ENCODE measurements around the gene PRRT3. TPM values are rescaled to one million over a fixed set of nuclear protein-coding genes. Genes with fewer than 3 reads are reported as not detected.
A peak's percentile ranks its signal among the peaks of the same experiment; 100 is the strongest.

The PRRT3 gene
- total and polyA plus RNA-seq, 2 experiments from 2014 or later = 4.3 to 6.9 TPM

- Mint-ChIP-seq H3K4me1 (peaks cover 10% of the 10 kb centered on the region), H3K27ac (no peak overlapping the region), H3K27me3 (ENCODE audit: insufficient read depth, low read depth, poor library complexity) (peaks cover 11% of the 10 kb centered on the region), H3K36me3 (ENCODE audit: low read depth) (peaks cover 14% of the 10 kb centered on the region), H3K9me3 (peaks cover 12% of the 10 kb centered on the region; the same call in 2 of the 3 replicates), H3K4me3 (no peak overlapping the region)
- H2AFZ ChIP-seq = no peak overlapping the region
- peaks cover 5% of the 10 kb centered on the region for H3K4me1 ChIP-seq (ENCODE audit: insufficient read depth)
- H3K9me2 ChIP-seq (ENCODE audit: insufficient read depth) = no peaks in the 10 kb centered on the region
- H4K20me1 ChIP-seq (replicated peaks; ENCODE audit: insufficient read depth) = no peaks in the 10 kb centered on the region
- H3K27ac ChIP-seq (ENCODE audit: low read depth) = no peak overlapping the region
- DNase-seq (ENCODE audit: low spot score) (no peak), ATAC-seq (no peak)
- no peak overlapping the region for H3K4me3 ChIP-seq
- H3K4me2 ChIP-seq = no peak overlapping the region
- H3K27me3 ChIP-seq (ENCODE audit: insufficient read depth) = peaks cover 8% of the 10 kb centered on the region; the same call in 1 of the 2 replicates
- 0 out of 2 replicates have a peak, but pooled peaks cover 5% of the 10 kb centered on the region for H3F3A ChIP-seq (replicated peaks; ENCODE audit: low read depth)
- H3K79me2 ChIP-seq (replicated peaks; ENCODE audit: insufficient read depth) = no peaks in the 10 kb centered on the region; the same call in 1 of the 2 replicates
- TF ChIP-seq CTCF (conservative IDR thresholded peaks at IDR 0.05; ENCODE audit: low read depth in 2 of 2) (peak in 1 of 2 experiments; percentile 43; a peak in 2 of 4 replicates), NANOG (IDR thresholded peaks at IDR 0.05; ENCODE audit: borderline replicate concordance) (no peak)
- H3K36me3 ChIP-seq (ENCODE audit: insufficient read depth) = no peaks in the 10 kb centered on the region
Observed at GRCh38 chr3:9930804-9931418, 21.3 kb downstream of the PRRT3 start.

- no peak for DNase-seq (ENCODE audit: low spot score)
- H2AFZ ChIP-seq = no peak overlapping the region
- Mint-ChIP-seq H3K27me3 (ENCODE audit: insufficient read depth, low read depth, poor library complexity) (peaks cover 10% of the 10 kb centered on the region), H3K4me1 (peaks cover 2% of the 10 kb centered on the region; the same call in 1 of the 3 replicates), H3K27ac (no peak overlapping the region), H3K36me3 (ENCODE audit: low read depth) (peaks cover 14% of the 10 kb centered on the region), H3K9me3 (peaks cover 12% of the 10 kb centered on the region; the same call in 2 of the 3 replicates), H3K4me3 (no peak overlapping the region)
- H3K9me2 ChIP-seq (ENCODE audit: insufficient read depth) = no peaks in the 10 kb centered on the region
- H3K4me2 ChIP-seq = no peak overlapping the region
- no peaks in the 10 kb centered on the region; the same call in 1 of the 2 replicates for H3K4me1 ChIP-seq (ENCODE audit: insufficient read depth)
- TF ChIP-seq JUNB (IDR thresholded peaks at IDR 0.05; ENCODE audit: unreplicated experiment) (no peak), REST (IDR thresholded peaks at IDR 0.05; ENCODE audit: unreplicated experiment) (no peak), ETS1 (IDR thresholded peaks at IDR 0.05) (no peak)
- no peak overlapping the region for H3K4me3 ChIP-seq
- no peaks in the 10 kb centered on the region for H3K79me2 ChIP-seq (replicated peaks; ENCODE audit: insufficient read depth)
- no peak for ATAC-seq
- no peaks in the 10 kb centered on the region for H3K36me3 ChIP-seq (ENCODE audit: insufficient read depth)
- H3F3A ChIP-seq (replicated peaks; ENCODE audit: low read depth) = 0 out of 2 replicates have a peak, but pooled peaks cover 5% of the 10 kb centered on the region
- H3K27ac ChIP-seq (ENCODE audit: low read depth) = no peak overlapping the region
- peaks cover 8% of the 10 kb centered on the region; the same call in 1 of the 2 replicates for H3K27me3 ChIP-seq (ENCODE audit: insufficient read depth)
- H4K20me1 ChIP-seq (replicated peaks; ENCODE audit: insufficient read depth) = no peaks in the 10 kb centered on the region
Observed at GRCh38 chr3:9928158-9928557, 24.1 kb downstream of the PRRT3 start.
